ENCODE measurements around the gene IL11RA.

- TF ChIP-seq CTCF (IDR thresholded peaks at IDR 0.05) (peak in 5 of 7 experiments; percentile 39 to 80 (median 77)), POLR2AphosphoS5 (IDR thresholded peaks at IDR 0.05) (peak in 1 of 3 donors; percentile 55)
These were observed 18.0 kb upstream of the IL11RA start for GRCh38 chr9:34633851-34634550.

All from stomach (tissue), 4 donors.